Measurements from ENCODE around the gene KLF3.

- TF ChIP-seq CTCF (IDR thresholded peaks at IDR 0.05) (no peak), POLR2A (IDR thresholded peaks at IDR 0.05) (no peak)
Measured at GRCh38 chr4:38647101-38647819, 16.7 kb upstream of the KLF3 start.
